Erythroblast (primary cell): ENCODE measurements around the gene TTLL3.

Experiments used
- GATA1 ChIP-seq: IDR thresholded peaks from 2 replicates; pipeline ENCODE4 v1.6.1; 2011; ENCODE audit warnings: low read depth, mild to moderate bottlenecking, control low read depth, low read length, moderate library complexity
- POLR2A ChIP-seq: IDR thresholded peaks from 2 replicates; pipeline ENCODE4 v1.6.1; 2011; ENCODE audit warnings: mild to moderate bottlenecking, low read length

- no peak for TF ChIP-seq POLR2A
- TF ChIP-seq GATA1: no peak
Observed at GRCh38 chr3:9768141-9768775, 41.8 kb upstream of the TTLL3 start.
